Esophagus muscularis mucosa (tissue), 4 donors: ENCODE measurements around the gene THADA. TPM values are rescaled to one million over a fixed set of nuclear protein-coding genes. Genes with fewer than 3 reads are reported as not detected.
A peak's percentile ranks its signal among the peaks of the same experiment; 100 is the strongest.

Experiments
- DNase-seq: peaks from one replicate; pipeline ENCODE4 v3.0.0-alpha.2; 2017; ENCODE audit errors: extremely low spot score
- H3K27ac ChIP-seq, 4 donors: fragments of 200-600 bp; sonication (generic); replicated peaks in 1 of 4; 1 replicate in 3 of 4; 2 replicates in 1 of 4; pipeline ENCODE4 v1.5.1; 2016 to 2019; ENCODE audit warnings: mild to moderate bottlenecking in 1 of 4
- H3K27me3 ChIP-seq, 4 donors: fragments of 200-600 bp; sonication (generic); one replicate each; pipeline versions ENCODE4 v1.5.1 to v1.6.0; 2016 to 2019
- H3K36me3 ChIP-seq, 4 donors: fragments of 200-600 bp; sonication (generic); one replicate each; pipeline ENCODE4 v1.5.1; 2016 to 2019
- H3K4me1 ChIP-seq, 4 donors: fragments of 200-600 bp; sonication (generic); one replicate each; pipeline ENCODE4 v1.5.1; 2016 to 2019
- H3K4me3 ChIP-seq, 4 donors: fragments of 200-600 bp; sonication (generic); 1 replicate in 2 of 4; 2 replicates in 2 of 4; pipeline ENCODE4 v1.5.1; 2016 to 2019; ENCODE audit warnings: mild to moderate bottlenecking in 4 of 4, moderate library complexity in 1 of 4
- H3K9me3 ChIP-seq, 4 donors: fragments of 200-600 bp; sonication (generic); 1 replicate in 3 of 4; 2 replicates in 1 of 4; pipeline ENCODE4 v1.5.1; 2016 to 2019
- CTCF ChIP-seq, 3 experiments: fragments of 200-600 bp in 2 of 3; fragments of 450-650 bp in 1 of 3; sonication (generic) in 2 of 3; IDR thresholded peaks; one replicate each; pipeline ENCODE4 v1.5.1; 2017 to 2019; ENCODE audit warnings: antibody characterized with exemption in 3 of 3, mild to moderate bottlenecking in 2 of 3, moderate library complexity in 1 of 3
- EP300 ChIP-seq: sonication (generic); formaldehyde crosslinking; IDR thresholded peaks from one replicate; pipeline ENCODE4 v1.6.1; 2017; ENCODE audit warnings: antibody characterized with exemption
- POLR2A ChIP-seq: fragments of 450-650 bp; IDR thresholded peaks from one replicate; pipeline ENCODE4 v1.6.1; 2017; ENCODE audit warnings: antibody characterized with exemption, moderate library complexity, mild to moderate bottlenecking, low read depth
- POLR2AphosphoS5 ChIP-seq, 2 donors: sonication (generic); formaldehyde crosslinking; IDR thresholded peaks; one replicate each; pipeline ENCODE4 v1.6.1; 2017; ENCODE audit warnings: antibody characterized with exemption in 2 of 2
- WGBS: methylation state at CpG from one replicate; pipeline ENCODE4 v1.1.5; 2018; 5-methylcytosine and 5-hydroxymethylcytosine counted together
- intact Hi-C: fragments of 100-400 bp; cut with DNase I; formaldehyde crosslinking; loops from one replicate; pipeline ENCODE4 v1.15.1; 2023
- total RNA-seq, 4 donors: library from RNA; depleted of rRNA; stranded (reverse); fragments of >200 nt; gene quantifications; one replicate each; pipeline versions ENCODE4 v1.1.0 to v1.2.1, GENCODE V29; 2016

THADA gene
- total RNA-seq, 4 donors from 2014 or later: 17.2 to 28.7 (median 21.3) TPM

- TF ChIP-seq POLR2AphosphoS5 (IDR thresholded peaks at IDR 0.05) (no peak), EP300 (no peak), CTCF (IDR thresholded peaks at IDR 0.05) (no peak), POLR2A (no peak)
- intact Hi-C loops: no loop called here
- H3K4me3 ChIP-seq: no peak overlapping the region
- H3K27ac ChIP-seq: no peak overlapping the region
- WGBS: 90% methylated on average over 1 of the region's 1 CpG
- peaks cover 0 to 2% (median 0%) of the 10 kb centered on the region in 4 donors for H3K36me3 ChIP-seq
- peaks cover 0 to 5% (median 0%) of the 10 kb centered on the region in 4 donors for H3K4me1 ChIP-seq
- H3K27me3 ChIP-seq: no peaks in the 10 kb centered on the region
- no peak for DNase-seq
- H3K9me3 ChIP-seq: no peaks in the 10 kb centered on the region
These were observed 159.4 kb downstream of the THADA start for GRCh38 chr2:43436431-43436830.

GRCh38 chr2:43435746-43436145, 160.1 kb downstream of the THADA start:
- intact Hi-C loops: no loop called here
- no peaks in the 10 kb centered on the region for H3K9me3 ChIP-seq
- no peak for DNase-seq
- no peak overlapping the region for H3K4me3 ChIP-seq
- TF ChIP-seq POLR2A: no peak
- TF ChIP-seq EP300: no peak
- no peak for TF ChIP-seq CTCF (IDR thresholded peaks at IDR 0.05)
- TF ChIP-seq POLR2AphosphoS5 (IDR thresholded peaks at IDR 0.05): no peak
- H3K4me1 ChIP-seq: peaks cover 0 to 2% (median 0%) of the 10 kb centered on the region in 4 donors
- no peaks in the 10 kb centered on the region for H3K27me3 ChIP-seq
- no peak overlapping the region for H3K27ac ChIP-seq
- H3K36me3 ChIP-seq: peaks cover 0 to 2% (median 0%) of the 10 kb centered on the region in 4 donors

GRCh38 chr2:43430489-43430888, 165.3 kb downstream of the THADA start:
- 87% methylated on average over 2 of the region's 2 CpGs for WGBS
- intact Hi-C loops: no loop called here
- H3K27me3 ChIP-seq: no peaks in the 10 kb centered on the region
- TF ChIP-seq CTCF (IDR thresholded peaks at IDR 0.05) (no peak), POLR2A (no peak), POLR2AphosphoS5 (IDR thresholded peaks at IDR 0.05) (no peak), EP300 (no peak)
- peaks cover 0 to 8% (median 3%) of the 10 kb centered on the region in 4 donors for H3K36me3 ChIP-seq
- DNase-seq: no peak
- peaks cover 5 to 18% (median 16%) of the 10 kb centered on the region in 4 donors for H3K4me1 ChIP-seq
- no peak overlapping the region for H3K4me3 ChIP-seq
- no peaks in the 10 kb centered on the region for H3K9me3 ChIP-seq
- H3K27ac ChIP-seq: no peak overlapping the region

GRCh38 chr2:43429369-43429768, 166.5 kb downstream of the THADA start:
- no peak for DNase-seq
- H3K36me3 ChIP-seq: peaks cover 0 to 8% (median 2%) of the 10 kb centered on the region in 4 donors
- H3K4me1 ChIP-seq: peaks cover 5 to 19% (median 16%) of the 10 kb centered on the region in 4 donors
- TF ChIP-seq CTCF (IDR thresholded peaks at IDR 0.05): no peak
- no peak overlapping the region for H3K27ac ChIP-seq
- H3K27me3 ChIP-seq: no peaks in the 10 kb centered on the region
- 95% methylated on average over 3 of the region's 3 CpGs for WGBS
- no peaks in the 10 kb centered on the region for H3K9me3 ChIP-seq
- H3K4me3 ChIP-seq: no peak overlapping the region
- intact Hi-C loops: no loop called here

GRCh38 chr2:43427032-43427424, 168.8 kb downstream of the THADA start:
- Histone ChIP-seq H3K27me3 (no peaks in the 10 kb centered on the region), H3K4me3 (no peak overlapping the region), H3K9me3 (no peaks in the 10 kb centered on the region), H3K36me3 (peaks cover 0 to 8% (median 2%) of the 10 kb centered on the region in 4 donors), H3K27ac (peak overlapping the region in 3 of 4 donors; percentile 11 to 47 (median 17)), H3K4me1 (peaks cover 5 to 19% (median 16%) of the 10 kb centered on the region in 4 donors)
- WGBS: 97% methylated on average over 8 of the region's 8 CpGs
- no peak for TF ChIP-seq POLR2A
- no peak for DNase-seq
- intact Hi-C loops: no loop called here
